ENCODE measurements around the gene ANKMY1.
"Not testable (repeated sequence)": the region's sequence is repeated elsewhere in the genome, so short reads cannot be mapped to it uniquely, and the experiment has no call there.

ANKMY1 gene

DNA sequence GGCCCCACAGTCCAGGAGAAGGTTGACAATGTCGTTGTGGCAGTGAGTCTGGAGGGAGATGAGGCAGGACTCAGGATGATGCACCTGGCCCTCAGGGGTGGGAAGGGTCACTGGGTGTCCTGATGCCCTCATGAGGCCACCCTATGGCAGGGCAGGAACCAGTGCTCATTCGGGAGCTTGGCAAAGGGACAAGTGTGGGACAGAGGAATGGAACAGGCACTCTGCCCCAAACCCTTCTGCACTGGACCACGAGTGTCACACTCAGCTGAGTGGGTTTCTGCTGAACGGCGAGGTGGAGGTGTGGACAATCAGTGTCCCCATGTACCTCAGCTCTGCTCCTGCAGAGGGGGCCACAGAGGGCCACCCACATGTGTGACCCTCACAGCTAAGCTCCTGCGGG, 32.0 kb downstream of the ANKMY1 start:
- Histone ChIP-seq H3K9ac (ENCODE audit: low read depth, low read length) (no peak overlapping the region), H3K36me3 (ENCODE audit: insufficient read depth, low read depth, low read length) (no peaks in the 10 kb centered on the region), H3K4me1 (ENCODE audit: insufficient read depth, low read length) (no peaks in the 10 kb centered on the region), H3K9me3 (ENCODE audit: insufficient read depth, low read depth, low read length) (peaks cover 62% of the 10 kb centered on the region), H3K4me3 (ENCODE audit: low read length) (no peak overlapping the region), H3K27ac (ENCODE audit: low read length) (no peak overlapping the region), H3K27me3 (ENCODE audit: insufficient read depth, low read length) (peaks cover 5% of the 10 kb centered on the region)

DNA sequence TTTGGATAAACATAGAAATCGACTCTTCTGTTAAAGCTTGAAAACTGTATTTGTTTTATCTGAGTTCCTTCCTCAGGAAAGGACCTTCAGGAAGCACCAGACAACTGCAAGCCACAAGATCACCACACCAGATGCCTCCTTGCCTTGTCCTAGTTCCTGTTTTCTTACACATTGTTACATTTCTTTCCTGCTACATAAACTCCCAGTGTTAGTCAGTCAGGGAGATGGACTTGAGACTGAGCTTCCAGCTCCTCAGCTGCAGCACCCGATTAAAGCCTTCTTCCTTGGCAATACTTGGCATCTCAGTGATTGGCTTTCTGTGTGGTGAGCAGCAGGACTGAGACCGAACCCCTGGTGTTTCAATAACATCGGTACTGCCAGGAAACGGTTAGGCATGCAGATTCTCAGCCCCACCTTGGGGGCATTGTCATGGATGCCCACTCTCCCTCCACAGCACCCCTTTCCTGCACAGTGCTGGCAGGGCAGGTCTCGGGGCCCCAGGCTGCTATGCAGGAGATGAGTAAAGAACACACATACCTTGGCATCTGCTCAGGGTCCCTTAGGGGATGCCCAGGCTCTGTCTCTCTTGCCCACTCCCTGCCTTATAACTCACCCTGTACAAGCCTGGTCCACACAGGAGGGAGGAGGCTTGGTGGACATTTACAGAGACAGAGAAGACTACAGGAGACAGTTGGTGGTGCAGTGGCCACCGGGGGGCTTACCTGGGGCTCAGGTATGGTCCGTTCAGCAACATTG, 32.6 kb downstream of the ANKMY1 start:
- H3K36me3 ChIP-seq (ENCODE audit: insufficient read depth, low read depth, low read length): no peaks in the 10 kb centered on the region
- no peaks in the 10 kb centered on the region for H3K4me1 ChIP-seq (ENCODE audit: insufficient read depth, low read length)
- H3K9me3 ChIP-seq (ENCODE audit: insufficient read depth, low read depth, low read length): peaks cover 59% of the 10 kb centered on the region
- peaks cover 11% of the 10 kb centered on the region for H3K27me3 ChIP-seq (ENCODE audit: insufficient read depth, low read length)
- H3K4me3 ChIP-seq (ENCODE audit: low read length): no peak overlapping the region
- H3K9ac ChIP-seq (ENCODE audit: low read depth, low read length): no peak overlapping the region
- H3K27ac ChIP-seq (ENCODE audit: low read length): no peak overlapping the region

DNA sequence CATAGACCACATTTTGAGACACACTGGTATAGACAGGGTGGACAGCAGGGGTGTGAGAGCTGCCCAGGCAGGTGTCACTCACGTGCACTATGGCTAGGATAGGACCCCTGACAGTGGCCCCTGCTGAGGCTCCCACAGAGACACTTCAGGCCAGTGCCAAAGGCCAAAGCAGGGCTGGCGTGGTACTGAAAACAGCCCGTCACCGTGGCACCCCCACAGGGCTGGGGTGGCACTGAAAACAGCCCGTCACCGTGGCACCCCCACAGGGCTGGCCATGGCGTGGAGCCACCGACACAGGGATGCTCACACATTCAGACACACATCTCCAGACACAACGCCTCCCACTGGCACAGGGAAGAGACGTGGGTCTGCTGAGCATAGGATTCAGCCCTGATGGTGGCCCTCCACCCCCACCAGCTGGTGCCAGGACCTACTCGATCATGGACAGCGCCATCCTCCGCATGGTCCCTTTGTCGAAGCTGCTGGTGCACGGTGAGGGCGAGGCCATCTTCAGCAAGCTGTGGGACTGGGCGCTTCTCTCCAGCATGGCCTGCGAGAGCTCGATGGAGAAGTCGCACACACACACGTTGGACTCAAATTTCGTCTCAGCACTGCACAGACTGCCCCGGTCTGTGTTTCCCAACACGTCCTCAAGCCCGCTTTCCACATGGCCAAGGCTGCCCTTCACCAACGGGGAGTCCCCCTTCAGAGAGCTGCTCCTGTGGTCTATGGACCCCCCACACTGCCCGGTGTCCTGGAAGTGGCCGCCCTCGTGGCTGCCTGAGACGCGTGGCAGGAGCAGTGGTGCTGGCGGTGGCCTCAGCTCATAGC, 34.1 kb downstream of the ANKMY1 start:
- peaks cover 2% of the 10 kb centered on the region; the same call in 1 of the 2 replicates for H3K4me1 ChIP-seq (ENCODE audit: insufficient read depth, low read length)
- H3K4me3 ChIP-seq (ENCODE audit: low read length): no peak overlapping the region
- H3K27me3 ChIP-seq (ENCODE audit: insufficient read depth, low read length): peaks cover 26% of the 10 kb centered on the region
- H3K9ac ChIP-seq (ENCODE audit: low read depth, low read length): no peak overlapping the region
- peaks cover 49% of the 10 kb centered on the region for H3K9me3 ChIP-seq (ENCODE audit: insufficient read depth, low read depth, low read length)
- H3K36me3 ChIP-seq (ENCODE audit: insufficient read depth, low read depth, low read length): no peaks in the 10 kb centered on the region
- no peak overlapping the region for H3K27ac ChIP-seq (ENCODE audit: low read length)

DNA sequence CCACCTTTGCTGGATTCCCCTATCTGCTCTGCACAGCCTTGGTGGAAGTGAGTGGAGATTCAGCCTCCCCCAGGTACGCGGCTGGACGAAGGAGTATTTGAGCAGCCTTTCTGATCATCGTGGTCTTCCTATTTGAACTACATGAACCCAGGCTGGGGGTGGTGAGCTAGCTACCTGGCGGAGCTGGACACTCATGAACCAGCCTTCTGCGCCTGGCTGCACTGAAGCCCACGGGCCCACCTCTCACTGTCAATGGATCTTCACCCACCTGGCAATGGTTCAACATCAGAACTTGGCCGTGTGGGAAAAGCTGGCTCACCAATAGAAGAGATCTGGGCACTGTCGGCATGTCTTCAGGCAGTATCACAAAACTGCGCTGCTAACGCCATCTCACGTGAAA, 35.4 kb downstream of the ANKMY1 start:
- Histone ChIP-seq H3K27me3 (ENCODE audit: insufficient read depth, low read length) (peaks cover 38% of the 10 kb centered on the region), H3K9me3 (ENCODE audit: insufficient read depth, low read depth, low read length) (peaks cover 48% of the 10 kb centered on the region), H3K4me3 (ENCODE audit: low read length) (no peak overlapping the region), H3K27ac (ENCODE audit: low read length) (no peak overlapping the region), H3K4me1 (ENCODE audit: insufficient read depth, low read length) (peaks cover 2% of the 10 kb centered on the region; the same call in 1 of the 2 replicates), H3K36me3 (ENCODE audit: insufficient read depth, low read depth, low read length) (no peaks in the 10 kb centered on the region), H3K9ac (ENCODE audit: low read depth, low read length) (no peak overlapping the region)

DNA sequence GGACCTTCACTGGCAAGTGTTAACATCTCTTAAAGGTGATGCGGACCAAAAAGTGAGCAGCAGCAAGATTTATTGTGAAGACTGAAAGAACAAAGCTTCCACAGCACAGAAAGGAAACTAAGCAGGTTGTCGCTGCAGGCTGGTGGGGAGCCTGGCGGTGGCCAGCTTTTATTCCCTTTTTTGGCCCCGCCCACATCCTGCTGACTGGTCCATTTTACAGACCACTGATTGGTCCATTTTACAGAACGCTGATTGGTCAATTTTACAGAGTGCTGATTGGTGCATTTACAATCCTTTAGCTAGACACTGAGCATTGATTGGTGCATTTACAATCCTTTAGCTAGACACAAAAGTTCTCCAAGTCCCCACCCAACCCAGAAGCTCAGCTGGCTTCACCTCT, 35.9 kb downstream of the ANKMY1 start:
- H3K4me3 ChIP-seq (ENCODE audit: low read length); H3K9ac ChIP-seq (ENCODE audit: low read depth, low read length); H3K36me3 ChIP-seq (ENCODE audit: insufficient read depth, low read depth, low read length); H3K27ac ChIP-seq (ENCODE audit: low read length); H3K4me1 ChIP-seq (ENCODE audit: insufficient read depth, low read length): not testable (repeated sequence)
- Histone ChIP-seq H3K27me3 (ENCODE audit: insufficient read depth, low read length) (peaks cover 43% of the 10 kb centered on the region), H3K9me3 (ENCODE audit: insufficient read depth, low read depth, low read length) (peaks cover 43% of the 10 kb centered on the region)

DNA sequence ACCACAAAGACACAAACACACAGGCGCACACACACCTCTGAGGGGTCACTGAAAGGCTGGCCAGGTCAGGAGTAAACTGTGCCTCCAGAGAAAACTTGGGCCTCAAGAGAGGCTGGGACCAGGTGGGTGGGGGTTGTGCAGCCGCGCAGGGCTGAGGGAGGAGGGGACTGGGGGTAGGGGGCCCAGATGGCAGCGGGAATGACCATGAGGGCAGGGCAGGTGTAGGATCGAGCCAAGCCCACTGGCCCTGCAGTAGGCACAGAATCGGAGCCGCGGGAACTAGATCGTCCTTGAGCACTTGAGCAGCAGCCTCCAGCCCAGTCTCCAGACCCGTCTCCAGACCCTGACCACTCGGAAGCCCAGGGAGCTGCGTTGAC, 36.8 kb downstream of the ANKMY1 start:
- H3K4me3 ChIP-seq (ENCODE audit: low read length): no peak overlapping the region
- H3K36me3 ChIP-seq (ENCODE audit: insufficient read depth, low read depth, low read length): no peaks in the 10 kb centered on the region
- no peak overlapping the region for H3K27ac ChIP-seq (ENCODE audit: low read length)
- peaks cover 2% of the 10 kb centered on the region; the same call in 1 of the 2 replicates for H3K4me1 ChIP-seq (ENCODE audit: insufficient read depth, low read length)
- H3K9me3 ChIP-seq (ENCODE audit: insufficient read depth, low read depth, low read length): peaks cover 34% of the 10 kb centered on the region
- H3K27me3 ChIP-seq (ENCODE audit: insufficient read depth, low read length): peaks cover 44% of the 10 kb centered on the region
- H3K9ac ChIP-seq (ENCODE audit: low read depth, low read length): no peak overlapping the region

DNA sequence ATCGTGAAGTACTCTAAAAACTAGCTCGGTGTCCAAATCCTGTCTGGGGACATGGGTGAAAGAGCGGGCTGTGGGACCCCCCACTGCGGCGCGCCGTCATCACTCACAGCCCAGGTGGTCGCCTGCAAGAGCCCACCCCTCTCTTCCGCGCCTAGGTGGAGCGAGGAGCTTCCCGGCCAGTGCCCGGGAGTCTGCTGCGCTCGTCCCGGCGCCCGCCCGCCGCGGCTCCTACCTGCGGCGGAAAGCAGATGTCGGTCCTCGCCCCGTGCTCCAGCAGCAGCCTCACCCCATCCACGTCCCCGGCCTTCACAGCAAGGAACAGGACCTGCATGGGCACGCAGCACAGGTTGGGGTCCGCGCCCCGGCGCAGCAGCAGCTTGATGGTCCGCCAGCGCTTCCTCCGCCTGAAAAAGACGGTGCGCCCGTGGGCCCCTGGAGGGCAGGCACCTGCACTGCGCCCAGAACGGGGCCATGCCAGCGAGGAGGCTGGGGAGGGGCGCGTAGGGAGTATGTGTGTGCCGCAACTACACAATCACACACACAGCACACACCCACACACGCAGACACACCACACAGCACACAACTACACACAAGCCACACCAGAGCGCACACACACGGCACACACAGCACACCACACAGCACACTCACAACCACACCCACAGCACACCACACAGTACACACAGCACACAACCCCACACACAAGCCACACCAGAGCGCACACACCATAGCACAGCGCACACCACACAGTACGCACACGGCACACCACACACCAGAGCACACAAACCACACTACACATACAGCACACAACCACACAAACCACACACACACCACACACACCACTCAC, 37.4 kb downstream of the ANKMY1 start:
- no peaks in the 10 kb centered on the region for H3K36me3 ChIP-seq (ENCODE audit: insufficient read depth, low read depth, low read length)
- no peak overlapping the region for H3K9ac ChIP-seq (ENCODE audit: low read depth, low read length)
- H3K4me3 ChIP-seq (ENCODE audit: low read length): peak overlapping the region; percentile 56
- H3K9me3 ChIP-seq (ENCODE audit: insufficient read depth, low read depth, low read length): peaks cover 28% of the 10 kb centered on the region
- peaks cover 44% of the 10 kb centered on the region for H3K27me3 ChIP-seq (ENCODE audit: insufficient read depth, low read length)
- H3K27ac ChIP-seq (ENCODE audit: low read length): no peak overlapping the region
- H3K4me1 ChIP-seq (ENCODE audit: insufficient read depth, low read length): peaks cover 2% of the 10 kb centered on the region; the same call in 1 of the 2 replicates

DNA sequence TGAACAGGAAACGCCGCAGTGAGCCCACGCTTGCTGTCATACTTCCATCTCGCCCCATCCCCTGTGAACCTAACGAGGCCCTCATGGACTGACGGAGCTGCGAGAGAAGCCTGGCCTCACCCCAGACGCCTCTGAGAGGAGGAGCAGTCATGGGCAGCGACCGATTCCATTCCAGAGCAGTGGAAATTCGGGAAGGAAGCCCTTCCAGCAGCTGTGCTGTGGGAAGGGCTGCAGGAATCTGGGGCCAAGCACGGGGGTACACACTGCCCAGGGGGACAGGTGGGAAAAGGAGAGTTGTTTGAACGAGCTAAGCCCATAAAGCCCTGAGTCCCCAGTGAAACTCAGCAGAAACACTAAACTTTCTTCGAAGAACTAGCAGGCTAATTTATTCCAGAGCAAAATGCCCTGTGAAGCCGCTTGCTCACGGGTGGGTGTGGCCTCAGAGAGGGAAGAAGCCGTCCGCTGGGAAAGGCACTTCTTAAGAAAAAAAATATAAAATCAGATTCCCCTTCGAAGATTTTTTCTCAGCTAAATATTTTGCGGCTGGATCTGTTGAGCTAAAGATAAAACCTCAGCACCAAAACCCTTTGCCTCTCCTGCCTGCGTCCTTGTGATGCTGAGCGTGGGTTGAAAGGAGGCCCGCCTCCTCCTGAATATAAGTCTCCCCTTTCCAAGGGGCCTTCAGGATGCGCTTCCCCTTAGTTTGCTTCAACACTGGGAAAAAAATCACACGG, 38.2 kb downstream of the ANKMY1 start:
- Histone ChIP-seq H3K4me1 (ENCODE audit: insufficient read depth, low read length) (peaks cover 2% of the 10 kb centered on the region; the same call in 1 of the 2 replicates), H3K4me3 (ENCODE audit: low read length) (peak overlapping the region; percentile 56), H3K36me3 (ENCODE audit: insufficient read depth, low read depth, low read length) (no peaks in the 10 kb centered on the region), H3K27me3 (ENCODE audit: insufficient read depth, low read length) (peaks cover 44% of the 10 kb centered on the region), H3K9me3 (ENCODE audit: insufficient read depth, low read depth, low read length) (peaks cover 20% of the 10 kb centered on the region; the same call in 1 of the 2 replicates), H3K27ac (ENCODE audit: low read length) (no peak overlapping the region), H3K9ac (ENCODE audit: low read depth, low read length) (no peak overlapping the region)

DNA sequence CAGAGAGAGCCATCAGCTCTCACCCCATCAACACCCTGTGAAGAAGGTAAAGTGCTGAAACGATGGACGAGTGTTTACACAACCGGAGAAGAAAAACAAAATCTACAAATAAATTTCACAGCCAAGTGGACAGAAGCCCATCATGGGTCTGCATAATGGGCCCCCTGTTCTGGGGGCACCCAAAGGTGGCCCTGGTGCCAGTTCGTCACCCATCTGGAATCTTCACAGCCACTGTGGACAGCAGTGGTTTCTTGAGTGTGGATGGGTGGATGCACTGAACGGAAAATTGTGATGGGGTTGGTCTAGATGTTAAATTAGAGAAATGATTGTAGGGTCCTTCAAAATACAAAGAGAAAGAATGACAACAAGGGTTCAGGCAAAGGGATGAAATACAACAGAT, 38.8 kb downstream of the ANKMY1 start:
- H3K9me3 ChIP-seq (ENCODE audit: insufficient read depth, low read depth, low read length): peaks cover 14% of the 10 kb centered on the region; the same call in 1 of the 2 replicates

DNA sequence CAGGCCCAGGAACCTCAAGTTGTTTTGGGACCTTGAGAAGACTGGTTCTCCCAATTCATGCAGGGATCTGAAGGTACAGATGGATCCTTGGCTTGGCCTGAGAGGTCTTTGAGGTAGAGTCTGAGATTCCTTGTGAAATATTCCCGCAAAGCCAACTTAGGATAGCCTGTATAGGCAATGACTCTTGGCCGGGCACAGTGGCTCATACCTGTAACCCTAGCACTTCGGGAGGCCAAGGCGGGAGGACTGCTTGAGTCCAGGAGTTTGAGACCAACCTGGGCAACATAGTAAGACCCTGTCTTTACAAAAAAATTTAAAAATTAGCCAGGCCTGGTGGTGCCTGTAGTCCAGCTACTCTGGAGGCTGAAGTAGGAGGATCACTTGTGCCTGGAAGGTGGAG, 40.4 kb downstream of the ANKMY1 start:
- no peak overlapping the region for H3K4me3 ChIP-seq (ENCODE audit: low read length)
- H3K9ac ChIP-seq (ENCODE audit: low read depth, low read length): no peak overlapping the region
- no peaks in the 10 kb centered on the region; the same call in 1 of the 2 replicates for H3K9me3 ChIP-seq (ENCODE audit: insufficient read depth, low read depth, low read length)
- H3K27ac ChIP-seq (ENCODE audit: low read length): no peak overlapping the region
- peaks cover 44% of the 10 kb centered on the region for H3K27me3 ChIP-seq (ENCODE audit: insufficient read depth, low read length)
- no peaks in the 10 kb centered on the region for H3K36me3 ChIP-seq (ENCODE audit: insufficient read depth, low read depth, low read length)
- peaks cover 2% of the 10 kb centered on the region; the same call in 1 of the 2 replicates for H3K4me1 ChIP-seq (ENCODE audit: insufficient read depth, low read length)

More for the DNA sequence above, 38.8 kb downstream of the ANKMY1 start:
- H3K4me3 ChIP-seq (ENCODE audit: low read length): no peak overlapping the region
- H3K27me3 ChIP-seq (ENCODE audit: insufficient read depth, low read length): peaks cover 44% of the 10 kb centered on the region
- H3K4me1 ChIP-seq (ENCODE audit: insufficient read depth, low read length): peaks cover 2% of the 10 kb centered on the region; the same call in 1 of the 2 replicates
- H3K36me3 ChIP-seq (ENCODE audit: insufficient read depth, low read depth, low read length): no peaks in the 10 kb centered on the region
- no peak overlapping the region for H3K27ac ChIP-seq (ENCODE audit: low read length)
- H3K9ac ChIP-seq (ENCODE audit: low read depth, low read length): no peak overlapping the region

DNA sequence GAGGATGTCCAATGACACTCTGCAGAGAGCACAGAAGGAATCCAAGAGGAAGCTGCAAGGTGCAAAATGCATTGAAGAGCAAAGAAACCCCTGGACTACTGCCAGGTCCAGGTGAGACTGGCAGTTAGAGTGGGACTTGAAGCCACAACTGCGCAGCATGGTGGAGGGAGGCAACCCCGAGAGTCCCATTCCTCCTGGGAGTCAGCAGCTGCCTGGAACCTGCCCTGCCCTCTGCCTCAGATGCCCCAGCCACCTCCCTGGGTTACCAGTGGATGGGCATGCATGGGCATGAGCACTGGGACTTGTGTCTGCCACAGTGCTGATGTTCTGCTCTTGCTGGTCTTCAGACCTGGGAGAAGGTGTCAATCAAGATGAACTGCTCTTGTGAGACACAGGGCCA, 43.2 kb downstream of the ANKMY1 start:
- Histone ChIP-seq H3K9me3 (ENCODE audit: insufficient read depth, low read depth, low read length) (no peaks in the 10 kb centered on the region), H3K4me3 (ENCODE audit: low read length) (no peak overlapping the region), H3K36me3 (ENCODE audit: insufficient read depth, low read depth, low read length) (no peaks in the 10 kb centered on the region), H3K9ac (ENCODE audit: low read depth, low read length) (no peak overlapping the region), H3K27ac (ENCODE audit: low read length) (no peak overlapping the region), H3K4me1 (ENCODE audit: insufficient read depth, low read length) (no peaks in the 10 kb centered on the region; the same call in 1 of the 2 replicates), H3K27me3 (ENCODE audit: insufficient read depth, low read length) (peaks cover 27% of the 10 kb centered on the region)
